ENCODE results near the gene ABCC12.

GRCh38 chr16:48118841-48119240 lies 37.0 kb downstream of the ABCC12 start:
- TF ChIP-seq CTCF (conservative IDR thresholded peaks at IDR 0.05; ENCODE audit: low read depth, low read length) = no peak
- no peak for TF ChIP-seq EZH2 (IDR thresholded peaks at IDR 0.05; ENCODE audit: borderline replicate concordance, low read depth, low read length, poor library complexity, severe bottlenecking)

All from A673 (cell line).